GM08714 (cell line): Measurements from ENCODE around the gene MS4A6E.
"Not testable (repeated sequence)": the region's sequence is repeated elsewhere in the genome, so short reads cannot be mapped to it uniquely, and the experiment has no call there.

Experiments
- H3K4me3 ChIP-seq: fragments of 200-500 bp; sonication (Bioruptor generic); 2 replicates; pipeline ENCODE4 v1.5.1; 2014; ENCODE audit warnings: mild to moderate bottlenecking, low read length, inconsistent platforms
- ZNF274 ChIP-seq: IDR thresholded peaks from 2 replicates; pipeline ENCODE4 v1.6.1; 2012; ENCODE audit warnings: mild to moderate bottlenecking, low read depth, low read length

The MS4A6E gene

GRCh38 chr11:60326955-60327354 is at the start of gene MS4A6E:
TSS of gene MS4A6E (plus strand) at chr11:60327255. CDS start at chr11:60334896, 7,641 bp downstream.
- H3K4me3 ChIP-seq: no peak within 1 kb of the TSS
- no peak for TF ChIP-seq ZNF274

GRCh38 chr11:60280412-60280811 is 46.6 kb upstream of the MS4A6E start, which contains the start of gene MS4A4A:
TSS of gene MS4A4A (plus strand) at chr11:60280666. CDS start at chr11:60280676, 10 bp downstream.
- no peak within 1 kb of the TSS for H3K4me3 ChIP-seq
- TF ChIP-seq ZNF274: no peak

- no peak for TF ChIP-seq ZNF274
These were observed 45.6 kb upstream of the MS4A6E start for GRCh38 chr11:60281485-60281884.

GRCh38 chr11:60282286-60282685 is 44.8 kb upstream of the MS4A6E start:
- no peak overlapping the region for H3K4me3 ChIP-seq

More at GRCh38 chr11:60281485-60281884, 45.6 kb upstream of the MS4A6E start:
- no peak overlapping the region for H3K4me3 ChIP-seq

GRCh38 chr11:60285411-60286126 is 41.5 kb upstream of the MS4A6E start:
- not testable (repeated sequence) for H3K4me3 ChIP-seq

More at GRCh38 chr11:60282286-60282685, 44.8 kb upstream of the MS4A6E start:
- TF ChIP-seq ZNF274: no peak

GRCh38 chr11:60288531-60288930 is 38.5 kb upstream of the MS4A6E start:
- TF ChIP-seq ZNF274: no peak
- H3K4me3 ChIP-seq: no peak overlapping the region

GRCh38 chr11:60292145-60292544 is 34.9 kb upstream of the MS4A6E start:
- H3K4me3 ChIP-seq: no peak overlapping the region
- TF ChIP-seq ZNF274: no peak

- TF ChIP-seq ZNF274: no peak
- H3K4me3 ChIP-seq: no peak overlapping the region
These were observed 25.9 kb upstream of the MS4A6E start for GRCh38 chr11:60301178-60301577.

GRCh38 chr11:60301884-60302283 is 25.2 kb upstream of the MS4A6E start:
- not testable (repeated sequence) for H3K4me3 ChIP-seq

- no peak for TF ChIP-seq ZNF274
- no peak overlapping the region for H3K4me3 ChIP-seq
These were observed 23.4 kb upstream of the MS4A6E start for GRCh38 chr11:60303661-60304060.

GRCh38 chr11:60305906-60306619 is 21.0 kb upstream of the MS4A6E start:
- no peak for TF ChIP-seq ZNF274
- H3K4me3 ChIP-seq: no peak overlapping the region

GRCh38 chr11:60307507-60308195 is 19.4 kb upstream of the MS4A6E start:
- no peak for TF ChIP-seq ZNF274
- H3K4me3 ChIP-seq: no peak overlapping the region

- TF ChIP-seq ZNF274: no peak
- H3K4me3 ChIP-seq: no peak overlapping the region
These were observed 16.6 kb upstream of the MS4A6E start for GRCh38 chr11:60310407-60310998.

GRCh38 chr11:60314635-60315321 is 12.3 kb upstream of the MS4A6E start:
- TF ChIP-seq ZNF274: no peak

More at GRCh38 chr11:60314635-60315321, 12.3 kb upstream of the MS4A6E start:
- no peak overlapping the region for H3K4me3 ChIP-seq
